Vagina (tissue), 2 donors: ENCODE results near the gene TLE3.

Experiments used
- POLR2A ChIP-seq, 2 donors: fragments of 450-650 bp; IDR thresholded peaks; one replicate each; pipeline ENCODE4 v1.6.1; 2017; ENCODE audit warnings: antibody characterized with exemption in 2 of 2, mild to moderate bottlenecking in 2 of 2, moderate library complexity in 2 of 2
- POLR2AphosphoS5 ChIP-seq, 2 donors: sonication (generic); formaldehyde crosslinking; IDR thresholded peaks; one replicate each; pipeline ENCODE4 v1.9.0; 2017; ENCODE audit warnings: antibody characterized with exemption in 2 of 2, mild to moderate bottlenecking in 2 of 2, low read depth in 1 of 2; ENCODE audit not compliant: insufficient read depth in 1 of 2
- TF ChIP-seq, protein P1 (sequence below), 3 experiments: fragments of 450-650 bp in 2 of 3; fragments of 200-600 bp in 1 of 3; sonication (generic) in 1 of 3; IDR thresholded peaks; one replicate each; pipeline ENCODE4 v1.5.1; 2017 to 2019; ENCODE audit warnings: antibody characterized with exemption in 3 of 3, mild to moderate bottlenecking in 2 of 3, moderate library complexity in 2 of 3

DNA sequence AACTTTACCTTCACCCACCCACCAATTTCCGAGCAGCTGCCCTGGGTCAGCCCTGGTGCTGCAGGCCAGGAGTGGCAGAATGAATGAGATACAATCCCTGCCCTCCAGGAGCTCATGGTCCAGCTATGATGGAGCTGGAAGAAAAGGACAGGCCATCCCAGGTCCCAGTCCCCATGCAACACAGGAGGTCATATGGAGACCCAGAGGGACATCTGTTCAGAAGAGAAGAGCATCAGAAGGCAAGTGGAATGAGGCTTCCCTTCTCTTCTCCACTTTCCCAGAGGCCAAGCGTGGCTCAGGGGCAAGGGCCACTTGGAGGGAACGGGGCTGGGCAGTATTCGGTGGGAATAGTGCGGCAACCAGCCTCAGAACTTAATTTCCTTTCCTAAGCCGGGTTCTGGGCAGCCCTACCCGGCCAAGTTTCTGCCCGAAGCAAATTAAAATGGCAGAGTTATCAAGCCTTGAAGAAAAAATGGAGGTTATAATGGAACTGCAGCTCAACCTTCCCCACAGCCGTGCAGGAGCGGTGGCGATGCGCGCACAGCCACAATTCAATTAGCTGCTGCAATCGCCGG is 35.9 kb downstream of the TLE3 start:
- TF ChIP-seq, protein P1, sequence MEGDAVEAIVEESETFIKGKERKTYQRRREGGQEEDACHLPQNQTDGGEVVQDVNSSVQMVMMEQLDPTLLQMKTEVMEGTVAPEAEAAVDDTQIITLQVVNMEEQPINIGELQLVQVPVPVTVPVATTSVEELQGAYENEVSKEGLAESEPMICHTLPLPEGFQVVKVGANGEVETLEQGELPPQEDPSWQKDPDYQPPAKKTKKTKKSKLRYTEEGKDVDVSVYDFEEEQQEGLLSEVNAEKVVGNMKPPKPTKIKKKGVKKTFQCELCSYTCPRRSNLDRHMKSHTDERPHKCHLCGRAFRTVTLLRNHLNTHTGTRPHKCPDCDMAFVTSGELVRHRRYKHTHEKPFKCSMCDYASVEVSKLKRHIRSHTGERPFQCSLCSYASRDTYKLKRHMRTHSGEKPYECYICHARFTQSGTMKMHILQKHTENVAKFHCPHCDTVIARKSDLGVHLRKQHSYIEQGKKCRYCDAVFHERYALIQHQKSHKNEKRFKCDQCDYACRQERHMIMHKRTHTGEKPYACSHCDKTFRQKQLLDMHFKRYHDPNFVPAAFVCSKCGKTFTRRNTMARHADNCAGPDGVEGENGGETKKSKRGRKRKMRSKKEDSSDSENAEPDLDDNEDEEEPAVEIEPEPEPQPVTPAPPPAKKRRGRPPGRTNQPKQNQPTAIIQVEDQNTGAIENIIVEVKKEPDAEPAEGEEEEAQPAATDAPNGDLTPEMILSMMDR (IDR thresholded peaks at IDR 0.05), result no peak
- no peak for TF ChIP-seq POLR2A (IDR thresholded peaks at IDR 0.05)
- no peak for TF ChIP-seq POLR2AphosphoS5 (IDR thresholded peaks at IDR 0.05; ENCODE audit: insufficient read depth in 1 of 2, low read depth in 1 of 2)
